ENCODE results near the gene GAA. TPM values are rescaled to one million over a fixed set of nuclear protein-coding genes. Genes with fewer than 3 reads are reported as not detected.

Gene GAA
- total RNA-seq, 8 experiments from 2014 or later, result 16.1 to 66.3 (median 35.8) TPM

- 60 to 100% (median 78%) methylated on average over 2 to 7 of the region's 13 CpGs; no CpG with 5 or more reads in 7 of the 10 experiments for WGBS, 10 experiments
- H3K27ac ChIP-seq, result no peak overlapping the region
- H3K4me3 ChIP-seq, result no peak overlapping the region
- H3K4me1 ChIP-seq (replicated peaks in 1 of 2), result peaks cover 9 to 15% of the 10 kb centered on the region in 2 donors
- in situ Hi-C loops (cut with MboI; ENCODE audit: low pct_unique_long_range_greater_than_20kb in 2 of 9, low sequenced_read_pairs in 9 of 9, unreplicated experiment in 9 of 9), result no loop called here
- no peak for ATAC-seq (replicated peaks in 6 of 8)
Observed at GRCh38 chr17:80109066-80109660, 7.8 kb downstream of the GAA start.

DNA sequence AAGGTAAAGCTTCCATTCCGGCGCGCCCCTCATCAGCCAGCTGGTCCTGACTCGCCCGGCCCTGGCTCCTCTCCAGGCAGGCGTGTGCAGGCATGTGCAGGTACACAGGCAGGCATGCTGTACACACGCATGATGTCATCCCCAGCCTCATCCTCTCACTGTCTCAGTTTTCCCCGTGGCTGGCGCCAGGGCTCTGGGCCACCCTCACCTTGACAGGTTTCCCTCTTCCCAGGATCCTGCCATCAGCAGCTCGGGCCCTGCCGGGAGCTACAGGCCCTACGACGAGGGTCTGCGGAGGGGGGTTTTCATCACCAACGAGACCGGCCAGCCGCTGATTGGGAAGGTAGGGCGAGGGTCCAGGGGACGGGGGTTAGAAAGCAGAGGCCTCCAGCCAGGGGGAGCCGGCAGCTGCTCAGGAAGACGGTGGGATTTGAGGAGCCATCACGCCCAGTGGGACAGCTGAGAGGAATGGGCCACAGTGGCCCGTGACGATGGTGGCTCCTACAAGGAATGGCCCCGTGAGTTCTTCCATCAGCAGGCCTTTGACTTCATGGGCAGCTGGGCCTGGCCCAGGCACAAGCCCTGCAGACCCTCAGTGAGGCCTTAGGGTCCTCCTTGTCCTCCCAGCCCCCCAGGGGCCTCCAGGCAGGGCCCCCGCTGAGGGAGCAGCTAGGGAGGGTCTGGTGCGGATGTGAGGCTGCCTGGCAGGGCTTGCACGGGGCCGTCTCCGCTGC, 8.5 kb downstream of the GAA start:
- H3K27ac ChIP-seq, result no peak overlapping the region
- 71 to 100% (median 100%) methylated on average over 1 to 21 of the region's 30 CpGs; no CpG with 5 or more reads in 5 of the 10 experiments for WGBS, 10 experiments
- peak in 1 of 8 experiments; percentile 42 for ATAC-seq (replicated peaks in 6 of 8)
- peaks cover 2 to 8% of the 10 kb centered on the region in 2 donors for H3K4me1 ChIP-seq (replicated peaks in 1 of 2)
- in situ Hi-C loops (cut with MboI; ENCODE audit: low pct_unique_long_range_greater_than_20kb in 2 of 9, low sequenced_read_pairs in 9 of 9, unreplicated experiment in 9 of 9), result no loop called here
- no peak overlapping the region for H3K4me3 ChIP-seq

- 53 to 60% methylated on average over 3 of the region's 9 CpGs; no CpG with 5 or more reads in 8 of the 10 experiments for WGBS, 10 experiments
- Histone ChIP-seq H3K4me3 (no peak overlapping the region), H3K4me1 (replicated peaks in 1 of 2) (peaks cover 0 to 5% of the 10 kb centered on the region in 2 donors), H3K27ac (no peak overlapping the region)
- in situ Hi-C loops (cut with MboI; ENCODE audit: low pct_unique_long_range_greater_than_20kb in 2 of 9, low sequenced_read_pairs in 9 of 9, unreplicated experiment in 9 of 9), result no loop called here
- ATAC-seq (replicated peaks in 6 of 8), result no peak
Observed at GRCh38 chr17:80110447-80110812, 9.0 kb downstream of the GAA start.

- H3K27ac ChIP-seq, result no peak overlapping the region
- peaks cover 4% of the 10 kb centered on the region in 2 donors for H3K4me1 ChIP-seq (replicated peaks in 1 of 2)
- no peak for ATAC-seq (replicated peaks in 6 of 8)
- in situ Hi-C loops (cut with MboI; ENCODE audit: low pct_unique_long_range_greater_than_20kb in 2 of 9, low sequenced_read_pairs in 9 of 9, unreplicated experiment in 9 of 9), result no loop called here
- H3K4me3 ChIP-seq, result no peak overlapping the region
- WGBS, 10 experiments, result 85 to 100% (median 90%) methylated on average over 2 to 4 of the region's 21 CpGs; no CpG with 5 or more reads in 5 of the 10 experiments
Observed at GRCh38 chr17:80110927-80111701, 9.7 kb downstream of the GAA start.

GRCh38 chr17:80111702-80112470, 10.5 kb downstream of the GAA start:
- H3K4me1 ChIP-seq (replicated peaks in 1 of 2), result peaks cover 9 to 10% of the 10 kb centered on the region in 2 donors
- ATAC-seq (replicated peaks in 6 of 8), result peak in 1 of 8 experiments; percentile 38
- 0 to 100% methylated on average over 1 to 12 of the region's 26 CpGs; no CpG with 5 or more reads in 8 of the 10 experiments for WGBS, 10 experiments
- H3K4me3 ChIP-seq, result no peak overlapping the region
- in situ Hi-C loops (cut with MboI; ENCODE audit: low pct_unique_long_range_greater_than_20kb in 2 of 9, low sequenced_read_pairs in 9 of 9, unreplicated experiment in 9 of 9), result no loop called here
- H3K27ac ChIP-seq, result no peak overlapping the region

DNA sequence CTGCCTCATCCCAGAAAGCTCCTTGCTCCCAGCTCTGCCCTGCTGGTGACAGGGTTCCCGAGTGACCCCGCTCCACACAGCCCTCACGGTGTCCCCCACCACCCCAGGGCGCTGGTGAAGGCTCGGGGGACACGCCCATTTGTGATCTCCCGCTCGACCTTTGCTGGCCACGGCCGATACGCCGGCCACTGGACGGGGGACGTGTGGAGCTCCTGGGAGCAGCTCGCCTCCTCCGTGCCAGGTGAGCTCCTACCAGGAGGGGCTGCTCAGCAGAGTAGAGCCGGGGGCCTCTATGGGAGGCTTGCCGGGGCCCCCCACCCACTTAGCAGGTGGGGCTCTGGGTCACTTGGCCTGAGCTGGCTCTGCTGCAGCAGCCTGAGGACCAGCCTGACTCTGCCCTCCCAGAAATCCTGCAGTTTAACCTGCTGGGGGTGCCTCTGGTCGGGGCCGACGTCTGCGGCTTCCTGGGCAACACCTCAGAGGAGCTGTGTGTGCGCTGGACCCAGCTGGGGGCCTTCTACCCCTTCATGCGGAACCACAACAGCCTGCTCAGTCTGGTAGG, 11.2 kb downstream of the GAA start:
- in situ Hi-C loops (cut with MboI; ENCODE audit: low pct_unique_long_range_greater_than_20kb in 2 of 9, low sequenced_read_pairs in 9 of 9, unreplicated experiment in 9 of 9), result no loop called here
- no peak for ATAC-seq (replicated peaks in 6 of 8)
- Histone ChIP-seq H3K4me3 (no peak overlapping the region), H3K4me1 (replicated peaks in 1 of 2) (peaks cover 9 to 12% of the 10 kb centered on the region in 2 donors), H3K27ac (no peak overlapping the region)
- WGBS, 10 experiments, result 93% methylated on average over 9 of the region's 24 CpGs; no CpG with 5 or more reads in 9 of the 10 experiments

- ATAC-seq (replicated peaks in 6 of 8), result no peak
- Histone ChIP-seq H3K4me3 (no peak overlapping the region), H3K4me1 (replicated peaks in 1 of 2) (peaks cover 9 to 12% of the 10 kb centered on the region in 2 donors), H3K27ac (no peak overlapping the region)
- WGBS, 10 experiments, result 100% methylated on average over 1 of the region's 20 CpGs; no CpG with 5 or more reads in 9 of the 10 experiments
- in situ Hi-C loops (cut with MboI; ENCODE audit: low pct_unique_long_range_greater_than_20kb in 2 of 9, low sequenced_read_pairs in 9 of 9, unreplicated experiment in 9 of 9), result no loop called here
Observed at GRCh38 chr17:80113033-80113484, 11.7 kb downstream of the GAA start.

DNA sequence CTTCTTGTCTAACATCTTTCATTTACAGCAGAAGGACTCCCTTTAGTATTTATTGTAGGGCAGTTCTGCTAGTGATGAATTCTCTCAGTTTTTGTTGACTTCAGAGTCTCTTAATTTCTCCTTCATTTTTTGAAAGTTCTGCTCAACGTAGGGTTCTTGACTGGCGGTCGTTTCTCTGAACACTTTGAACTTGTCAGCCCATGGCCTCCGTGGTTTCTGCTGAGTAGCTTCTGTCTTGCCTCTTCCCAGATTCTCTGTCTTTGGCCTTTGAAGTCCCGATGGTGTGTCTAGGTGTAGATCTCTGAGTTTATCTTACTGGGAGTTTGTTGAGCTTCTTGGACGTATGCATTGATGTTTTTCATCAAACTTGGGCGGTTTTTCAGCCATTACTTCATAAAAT, 13.4 kb downstream of the GAA start:
- H3K4me1 ChIP-seq (replicated peaks in 1 of 2), result peaks cover 9 to 17% of the 10 kb centered on the region in 2 donors
- in situ Hi-C loops (cut with MboI; ENCODE audit: low pct_unique_long_range_greater_than_20kb in 2 of 9, low sequenced_read_pairs in 9 of 9, unreplicated experiment in 9 of 9), result no loop called here
- H3K27ac ChIP-seq, result no peak overlapping the region
- no peak for ATAC-seq (replicated peaks in 6 of 8)
- H3K4me3 ChIP-seq, result no peak overlapping the region
- WGBS, 10 experiments, result 54 to 100% (median 91%) methylated on average over 2 to 7 of the region's 7 CpGs; no CpG with 5 or more reads in 1 of the 10 experiments

GRCh38 chr17:80115159-80115558, 13.8 kb downstream of the GAA start:
- Histone ChIP-seq H3K4me3 (no peak overlapping the region), H3K4me1 (replicated peaks in 1 of 2) (peaks cover 9 to 17% of the 10 kb centered on the region in 2 donors), H3K27ac (no peak overlapping the region)
- in situ Hi-C loops (cut with MboI; ENCODE audit: low pct_unique_long_range_greater_than_20kb in 2 of 9, low sequenced_read_pairs in 9 of 9, unreplicated experiment in 9 of 9), result no loop called here
- 80 to 100% (median 95%) methylated on average over 2 to 8 of the region's 8 CpGs for WGBS, 10 experiments
- ATAC-seq (replicated peaks in 6 of 8), result no peak

DNA sequence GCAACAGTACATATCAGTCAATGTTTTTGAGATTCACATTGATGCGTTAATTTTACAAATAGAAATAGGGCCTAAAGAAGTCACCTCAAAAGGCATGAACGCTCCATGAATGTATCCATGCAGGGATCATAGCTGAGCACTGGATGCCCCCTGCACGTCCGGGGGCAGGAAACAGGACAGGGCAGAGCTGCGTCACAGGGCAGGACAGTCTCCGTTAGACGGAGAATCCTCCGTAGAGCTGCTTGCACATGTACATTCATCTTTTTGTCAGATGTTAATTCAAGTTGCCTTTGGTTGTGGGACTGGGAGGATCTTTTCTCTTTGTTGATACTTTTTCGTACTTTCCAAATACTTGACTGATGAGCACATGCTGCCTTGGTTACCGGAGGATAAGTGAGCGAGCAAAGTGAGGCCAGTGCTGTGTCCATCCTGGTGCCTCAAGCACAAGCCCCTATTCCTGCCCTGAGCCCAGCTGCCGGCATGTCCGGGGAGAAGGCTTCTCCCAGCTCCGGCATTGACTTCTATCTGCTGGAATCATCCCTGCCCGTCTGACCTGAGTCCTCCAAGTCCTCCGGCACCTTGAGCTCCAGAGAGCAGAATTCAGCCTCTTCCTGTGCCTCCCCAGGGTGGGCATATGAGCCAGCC, 15.0 kb downstream of the GAA start:
- in situ Hi-C loops (cut with MboI; ENCODE audit: low pct_unique_long_range_greater_than_20kb in 2 of 9, low sequenced_read_pairs in 9 of 9, unreplicated experiment in 9 of 9), result no loop called here
- WGBS, 10 experiments, result 0 to 100% (median 52%) methylated on average over 1 to 12 of the region's 16 CpGs
- peak in 5 of 8 experiments; percentile 71 to 89 (median 75) for ATAC-seq (replicated peaks in 6 of 8)

DNA sequence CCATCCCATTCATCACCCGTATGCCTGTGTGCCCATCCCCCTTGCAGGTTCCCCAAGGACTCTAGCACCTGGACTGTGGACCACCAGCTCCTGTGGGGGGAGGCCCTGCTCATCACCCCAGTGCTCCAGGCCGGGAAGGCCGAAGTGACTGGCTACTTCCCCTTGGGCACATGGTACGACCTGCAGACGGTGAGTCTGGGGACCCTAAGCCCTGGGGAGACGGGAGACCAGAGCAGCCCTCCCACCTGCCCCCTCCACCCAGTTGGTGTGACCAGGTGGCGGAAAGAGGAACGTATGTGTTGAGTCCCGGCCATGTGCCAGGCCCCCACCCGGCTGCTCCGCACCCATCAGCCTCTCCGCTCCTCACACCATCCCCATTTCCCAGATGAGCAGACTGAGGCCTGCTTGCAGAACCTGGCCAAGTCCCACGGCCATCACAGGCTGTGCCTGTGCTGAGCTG, 15.6 kb downstream of the GAA start:
- in situ Hi-C loops (cut with MboI; ENCODE audit: low pct_unique_long_range_greater_than_20kb in 2 of 9, low sequenced_read_pairs in 9 of 9, unreplicated experiment in 9 of 9), result no loop called here
- Histone ChIP-seq H3K27ac (peak overlapping the region in 1 of 2 donors; percentile 79), H3K4me1 (replicated peaks in 1 of 2) (peaks cover 9 to 17% of the 10 kb centered on the region in 2 donors), H3K4me3 (no peak overlapping the region)
- no peak for ATAC-seq (replicated peaks in 6 of 8)
- 75 to 80% methylated on average over 1 to 5 of the region's 13 CpGs; no CpG with 5 or more reads in 8 of the 10 experiments for WGBS, 10 experiments

More for the DNA sequence above, 15.0 kb downstream of the GAA start:
- H3K4me3 ChIP-seq, result no peak overlapping the region
- peak overlapping the region in 1 of 2 donors; percentile 79 for H3K27ac ChIP-seq
- H3K4me1 ChIP-seq (replicated peaks in 1 of 2), result peaks cover 9 to 17% of the 10 kb centered on the region in 2 donors

Measured in motor neuron (in vitro differentiated cells).